PC-9 (cell line): ENCODE results near the gene NPIPB6. TPM values are rescaled to one million over a fixed set of nuclear protein-coding genes. Genes with fewer than 3 reads are reported as not detected.
"Not testable (repeated sequence)": the region's sequence is repeated elsewhere in the genome, so short reads cannot be mapped to it uniquely, and the experiment has no call there.

Source experiments
- Bru-seq: library from RNA; stranded (reverse); fragments of 400-500 nt; gene quantifications from one replicate; lab custom pipeline; 2021; lab: Mats Ljungman, UMichigan
- BruChase-seq, 2 experiments: library from RNA; stranded (reverse); fragments of 400-500 nt; gene quantifications; one replicate each; lab custom pipeline; 2021; lab: Mats Ljungman, UMichigan
- BruUV-seq: library from RNA; stranded (reverse); fragments of 400-500 nt; replicated peaks from 2 replicates; lab custom pipeline; 2021; lab: Mats Ljungman, UMichigan
- CTCF ChIA-PET: fragments of 300-600 bp; sonication (Branson Sonifier 250); formaldehyde crosslinking; loops from one replicate; lab custom pipeline; 2022; ENCODE audit warnings: antibody characterized with exemption; lab: Charles Lee
- POLR2A ChIA-PET: fragments of 300-600 bp; sonication (Branson Sonifier 250); formaldehyde crosslinking; loops from one replicate; lab custom pipeline; 2022; ENCODE audit warnings: antibody characterized with exemption; ENCODE audit not compliant: unreplicated experiment; lab: Charles Lee
- DNase-seq, 2 experiments: peaks; one replicate each; pipeline versions ENCODE4 v3.0.0 to v3.0.0-alpha.2; 2015 to 2022; ENCODE audit warnings: mixed read lengths in 1 of 2
- H2AFZ ChIP-seq: fragments of 200-600 bp; sonication (generic); 2 replicates; pipeline ENCODE4 v1.8.1; 2017; ENCODE audit warnings: antibody characterized with exemption
- H3F3A ChIP-seq: fragments of 200-600 bp; sonication (generic); 2 replicates; pipeline ENCODE4 v1.8.1; 2017; ENCODE audit warnings: antibody characterized with exemption, mild to moderate bottlenecking, low read depth; ENCODE audit not compliant: insufficient read depth
- H3K27ac ChIP-seq: fragments of 200-600 bp; sonication (generic); 2 replicates; pipeline ENCODE4 v1.6.1; 2016; ENCODE audit warnings: mixed run types
- H3K27me3 ChIP-seq: fragments of 200-600 bp; sonication (generic); 2 replicates; pipeline ENCODE4 v1.6.1; 2016; ENCODE audit warnings: low read depth, mixed run types; ENCODE audit not compliant: insufficient read depth
- H3K36me3 ChIP-seq: fragments of 200-600 bp; sonication (generic); 2 replicates; pipeline ENCODE4 v1.6.1; 2016; ENCODE audit warnings: low read depth, mixed run types
- H3K4me1 ChIP-seq: fragments of 200-600 bp; sonication (generic); replicated peaks from 2 replicates; pipeline ENCODE4 v1.6.1; 2016; ENCODE audit warnings: mixed run types; ENCODE audit not compliant: insufficient read depth
- H3K4me2 ChIP-seq: fragments of 200-600 bp; sonication (generic); 2 replicates; pipeline ENCODE4 v1.6.1; 2017; ENCODE audit warnings: mixed run types
- H3K4me3 ChIP-seq: fragments of 200-600 bp; sonication (generic); 2 replicates; pipeline ENCODE4 v1.6.1; 2016; ENCODE audit warnings: mixed run types
- H3K79me2 ChIP-seq: fragments of 200-600 bp; sonication (generic); 2 replicates; pipeline ENCODE4 v1.6.1; 2017; ENCODE audit warnings: low read depth, mixed run types
- H3K9me2 ChIP-seq: fragments of 200-600 bp; sonication (generic); 2 replicates; pipeline ENCODE4 v1.8.1; 2017; ENCODE audit warnings: mild to moderate bottlenecking; ENCODE audit not compliant: insufficient read depth
- H3K9me3 ChIP-seq: fragments of 200-600 bp; sonication (generic); 2 replicates; pipeline ENCODE4 v1.8.1; 2016; ENCODE audit warnings: low read depth; ENCODE audit not compliant: insufficient read depth
- H4K20me1 ChIP-seq: fragments of 200-600 bp; sonication (generic); 2 replicates; pipeline ENCODE4 v1.8.1; 2017; ENCODE audit not compliant: insufficient read depth
- intact Hi-C: fragments of 100-400 bp; cut with micrococcal nuclease; formaldehyde crosslinking; loops from one replicate; pipeline ENCODE4 v1.10.0; 2022; ENCODE audit not compliant: unreplicated experiment
- long read RNA-seq: library from polyadenylated mRNA; stranded (forward); transcript quantifications from one replicate; pipeline ENCODE4 v2.0.0, GENCODE V29; 2022
- total RNA-seq: library from RNA; stranded (reverse); gene quantifications from 2 replicates; pipeline ENCODE4 v1.2.3, GENCODE V29; 2021

The NPIPB6 gene
- total RNA-seq (6.9 and 7.0 TPM in 2 replicates), Bru-seq, nascent RNA (percentile 50 among the genes with signal in this experiment), BruChase-seq, experiment 1, labeled RNA remaining after a 2-hour chase (percentile 70 among the genes with signal in this experiment), BruChase-seq, experiment 2, labeled RNA remaining after a 6-hour chase (percentile 65 among the genes with signal in this experiment)
- long read RNA-seq, partial matches to known transcripts = 1 of 2 reads
- long read RNA-seq, other reads (novel, unspliced or antisense) = 1 of 2 reads

DNA sequence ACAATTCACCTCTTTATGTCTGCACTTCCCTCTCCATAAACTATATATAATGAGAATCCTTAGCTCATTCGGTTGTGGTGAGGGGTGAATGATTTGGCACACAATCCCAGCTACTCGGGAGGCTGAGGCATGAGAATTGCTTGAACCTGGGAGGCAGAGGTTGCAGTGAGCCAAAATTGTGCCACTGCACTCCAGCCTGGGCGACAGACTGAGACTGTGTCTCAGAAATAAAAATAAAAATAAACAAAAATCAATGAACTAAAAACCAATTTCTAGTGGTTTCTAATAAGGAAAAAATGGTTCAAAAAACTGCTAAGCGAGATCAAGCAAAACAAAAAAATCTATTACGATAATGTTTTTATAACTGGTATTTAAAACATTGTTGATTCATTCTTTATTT, at the start of gene NPIPB6:
NPIPB6 (minus strand) TSS at position 101 of the 400 bp plus-strand sequence. CDS start 686 bp downstream, outside the sequence.
- POLR2A ChIA-PET, H3K9me2 ChIP-seq, H3K79me2 ChIP-seq, H3K36me3 ChIP-seq, H3K27ac ChIP-seq, H4K20me1 ChIP-seq, H3F3A ChIP-seq, H3K4me3 ChIP-seq, intact Hi-C loops, BruUV-seq, H3K9me3 ChIP-seq, H3K4me2 ChIP-seq, DNase-seq, CTCF ChIA-PET, H3K4me1 ChIP-seq, H3K27me3 ChIP-seq, H2AFZ ChIP-seq: not testable (repeated sequence)

DNA sequence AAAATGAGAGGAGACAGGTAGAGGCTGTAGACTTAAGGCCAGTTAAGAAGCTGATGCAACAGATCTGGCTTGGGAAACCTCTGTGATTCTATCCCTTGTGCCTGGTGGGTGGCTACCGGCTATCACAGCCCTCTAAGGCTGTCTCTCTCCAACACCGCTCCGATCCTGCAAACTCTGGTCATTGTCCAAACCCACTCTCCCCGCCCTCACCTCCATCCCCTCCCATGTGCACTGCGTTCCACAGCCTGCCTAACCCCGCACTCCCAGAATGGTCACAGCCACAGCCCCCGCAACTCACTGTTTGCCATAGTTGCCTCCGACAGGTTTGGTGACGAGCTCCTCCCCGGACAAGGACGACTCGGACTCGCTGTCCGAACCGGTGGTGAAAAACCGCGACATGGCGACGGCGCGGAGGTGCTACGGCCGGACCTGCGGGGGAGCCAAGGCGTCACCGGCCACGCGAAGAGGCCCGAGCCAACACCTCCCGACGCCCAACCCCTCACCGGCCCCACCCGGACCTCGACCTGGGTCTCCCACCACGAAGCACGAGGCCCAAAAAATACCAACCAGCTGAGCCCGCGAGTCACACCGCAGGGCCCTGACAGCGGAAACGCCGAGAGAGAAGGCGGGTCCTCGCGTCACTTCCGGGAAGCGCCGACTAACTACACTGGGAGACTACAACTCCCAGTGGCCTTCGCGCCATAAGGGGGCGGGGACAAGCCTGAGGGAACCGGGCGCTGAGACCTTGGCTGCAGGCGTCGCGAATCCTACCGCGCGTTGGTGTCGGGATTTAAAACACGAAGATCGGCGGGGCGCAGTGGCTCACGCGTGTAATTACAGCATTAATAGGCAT, 40.1 kb upstream of the NPIPB6 start, which contains the start of gene EIF3CL:
EIF3CL (minus strand) TSS at position 622 of the 853 bp plus-strand sequence; CDS start at position 399, 223 bp downstream.
- H3K9me2 ChIP-seq, intact Hi-C loops, CTCF ChIA-PET, H4K20me1 ChIP-seq, H3K27ac ChIP-seq, DNase-seq, POLR2A ChIA-PET, H2AFZ ChIP-seq, H3F3A ChIP-seq, H3K36me3 ChIP-seq, H3K79me2 ChIP-seq, H3K27me3 ChIP-seq, H3K4me1 ChIP-seq, H3K9me3 ChIP-seq, BruUV-seq: not testable (repeated sequence)
- Histone ChIP-seq H3K4me3 (peak within 1 kb of the TSS; percentile 51; the same call in 1 of the 2 replicates), H3K4me2 (peak within 1 kb of the TSS; percentile 64)

DNA sequence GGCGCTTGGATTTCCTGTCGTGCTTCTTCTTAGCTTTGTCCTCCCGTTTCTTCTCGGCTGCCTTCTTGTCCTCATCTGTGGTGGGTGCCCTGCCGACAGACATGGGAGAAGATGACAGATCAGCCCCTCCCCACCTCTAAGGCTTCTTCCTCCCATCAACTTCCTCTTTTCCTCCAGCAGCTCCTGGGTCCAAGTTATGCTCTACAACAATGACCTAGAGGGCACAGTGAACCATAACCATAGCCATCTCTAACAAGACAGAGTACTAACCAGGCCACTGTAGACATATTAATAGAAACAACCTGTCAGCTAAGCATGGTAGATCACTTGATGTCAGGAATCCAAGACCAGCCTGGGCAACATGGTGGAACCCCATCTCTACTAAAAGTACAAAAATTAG, 28.7 kb upstream of the NPIPB6 start:
- DNase-seq, H3K36me3 ChIP-seq, H3K4me2 ChIP-seq, H3K4me3 ChIP-seq, H3K9me3 ChIP-seq, H2AFZ ChIP-seq, CTCF ChIA-PET, H4K20me1 ChIP-seq, H3F3A ChIP-seq, POLR2A ChIA-PET, H3K27ac ChIP-seq, H3K4me1 ChIP-seq, H3K27me3 ChIP-seq, intact Hi-C loops, H3K79me2 ChIP-seq, BruUV-seq, H3K9me2 ChIP-seq: not testable (repeated sequence)

DNA sequence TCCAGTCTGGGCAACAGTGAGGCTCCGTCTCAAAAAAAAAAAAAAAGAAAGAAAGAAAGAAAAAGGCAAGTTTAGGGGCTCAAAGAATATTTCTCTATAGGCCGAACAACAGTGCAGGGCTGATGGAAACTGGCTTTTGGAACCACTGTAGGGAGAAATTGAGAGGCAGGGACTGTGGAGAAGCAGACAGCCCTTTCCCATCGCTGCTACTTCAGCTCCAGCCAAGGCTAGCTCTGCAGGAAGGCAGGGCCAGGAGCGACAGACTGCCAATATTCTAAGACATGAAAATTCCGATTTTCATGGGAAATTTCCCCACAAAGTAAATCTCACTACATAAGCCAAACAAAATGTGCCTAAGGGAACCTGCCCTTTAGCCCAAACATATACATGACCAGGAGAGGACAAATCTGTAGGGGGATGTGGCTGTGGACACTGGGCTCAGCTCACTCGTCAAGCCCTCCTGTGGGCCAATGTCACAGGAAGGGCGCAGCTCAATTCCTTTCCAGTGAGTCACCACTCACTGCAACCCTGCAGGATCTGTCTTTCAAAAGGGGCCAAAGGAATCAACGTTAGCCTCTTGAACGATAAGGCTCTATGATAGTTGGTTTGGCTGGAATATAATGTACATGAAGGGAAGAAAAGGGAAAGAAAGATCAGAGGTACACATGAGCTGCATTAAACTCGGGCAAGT, 19.0 kb upstream of the NPIPB6 start:
- H4K20me1 ChIP-seq, H3K4me2 ChIP-seq, H3K4me3 ChIP-seq, H2AFZ ChIP-seq, H3K36me3 ChIP-seq, CTCF ChIA-PET, H3K27me3 ChIP-seq, H3K4me1 ChIP-seq, H3K27ac ChIP-seq, H3K9me3 ChIP-seq, H3K79me2 ChIP-seq, DNase-seq, BruUV-seq, H3K9me2 ChIP-seq, intact Hi-C loops, H3F3A ChIP-seq, POLR2A ChIA-PET: not testable (repeated sequence)

DNA sequence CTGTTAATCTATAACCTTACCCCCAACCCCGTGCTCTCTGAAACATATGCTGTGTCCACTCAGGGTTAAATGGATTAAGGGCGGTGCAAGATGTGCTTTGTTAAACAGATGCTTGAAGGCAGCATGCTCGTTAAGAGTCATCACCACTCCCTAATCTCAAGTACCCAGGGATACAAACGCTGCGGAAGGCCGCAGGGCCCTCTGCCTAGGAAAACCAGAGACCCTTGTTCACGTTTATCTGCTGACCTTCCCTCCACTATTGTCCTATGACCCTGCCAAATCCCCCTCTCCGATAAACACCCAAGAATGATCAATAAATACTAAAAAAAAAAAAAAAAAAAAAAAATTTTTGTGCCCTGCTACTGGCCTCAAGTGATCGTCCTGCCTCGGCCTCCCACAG, 14.5 kb upstream of the NPIPB6 start:
- H4K20me1 ChIP-seq, H3K27me3 ChIP-seq, H2AFZ ChIP-seq, H3K9me2 ChIP-seq, H3K4me3 ChIP-seq, H3K27ac ChIP-seq, H3K4me1 ChIP-seq, H3K36me3 ChIP-seq, H3K4me2 ChIP-seq, H3K9me3 ChIP-seq, H3K79me2 ChIP-seq, intact Hi-C loops, H3F3A ChIP-seq, DNase-seq, POLR2A ChIA-PET, CTCF ChIA-PET: not testable (repeated sequence)
- TSS peak; percentile 8 for BruUV-seq

DNA sequence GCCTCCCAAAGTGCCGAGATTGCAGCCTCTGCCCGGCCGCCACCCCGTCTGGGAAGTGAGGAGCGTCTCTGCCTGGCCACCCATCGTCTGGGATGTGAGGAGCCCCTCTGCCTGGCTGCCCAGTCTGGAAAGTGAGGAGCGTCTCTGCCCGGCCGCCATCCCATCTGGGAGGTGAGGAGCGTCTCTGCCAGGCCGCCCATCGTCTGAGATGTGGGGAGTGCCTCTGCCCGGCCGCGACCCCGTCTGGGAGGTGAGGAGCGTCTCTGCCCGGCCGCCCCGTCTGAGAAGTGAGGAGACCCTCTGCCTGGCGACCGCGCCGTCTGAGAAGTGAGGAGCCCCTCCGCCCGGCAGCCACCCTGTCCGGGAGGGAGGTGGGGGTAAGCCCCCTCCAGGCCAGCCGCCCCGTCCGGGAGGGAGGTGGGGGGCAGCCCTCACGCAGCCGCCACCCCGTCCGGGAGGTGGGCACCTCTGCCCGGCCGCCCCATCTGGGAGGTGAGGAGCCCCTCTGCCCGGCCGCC, 13.9 kb upstream of the NPIPB6 start:
- H3K4me2 ChIP-seq, H3K4me1 ChIP-seq, BruUV-seq, H3K27ac ChIP-seq, H2AFZ ChIP-seq, DNase-seq, H3K36me3 ChIP-seq, H4K20me1 ChIP-seq, H3K4me3 ChIP-seq, H3K9me2 ChIP-seq, H3K27me3 ChIP-seq, POLR2A ChIA-PET, intact Hi-C loops, H3F3A ChIP-seq, H3K79me2 ChIP-seq, CTCF ChIA-PET, H3K9me3 ChIP-seq: not testable (repeated sequence)
